ENCODE results near the gene PNKP.

Gene PNKP

GRCh38 chr19:49812997-49813861 lies 54.1 kb downstream of the PNKP start, which contains the start of gene FUZ (continued):
- TF ChIP-seq KLF17 (tag by site-specific recombination; IDR thresholded peaks at IDR 0.05) (no peak), BCL6B (tag by site-specific recombination; IDR thresholded peaks at IDR 0.05) (no peak), ZNF768 (tag by site-specific recombination; IDR thresholded peaks at IDR 0.05) (no peak), ZNF2 (tag by site-specific recombination; IDR thresholded peaks at IDR 0.05) (peak; percentile 72; the same call in 1 of the 2 replicates), RBAK (tag by site-specific recombination; IDR thresholded peaks at IDR 0.05) (no peak), ZBTB49 (tag by site-specific recombination; IDR thresholded peaks at IDR 0.05; ENCODE audit: low read depth) (no peak), ZNF571 (tag by site-specific recombination; IDR thresholded peaks at IDR 0.05) (no peak), ZNF645 (tag by site-specific recombination; IDR thresholded peaks at IDR 0.05) (no peak), HIC1 (tag by site-specific recombination; IDR thresholded peaks at IDR 0.05) (no peak), ZNF221 (tag by site-specific recombination; IDR thresholded peaks at IDR 0.05; ENCODE audit: borderline replicate concordance) (no peak), SETDB1 (IDR thresholded peaks at IDR 0.05; ENCODE audit: insufficient read length, low read length) (no peak), MEIS1 (CRISPR knock-in tag; IDR thresholded peaks at IDR 0.05; ENCODE audit: borderline replicate concordance) (no peak), ZNF169 (tag by site-specific recombination; IDR thresholded peaks at IDR 0.05) (no peak), ZNF639 (tag by site-specific recombination; IDR thresholded peaks at IDR 0.05) (no peak), ZNF777 (tag by site-specific recombination; IDR thresholded peaks at IDR 0.05; ENCODE audit: borderline replicate concordance) (no peak), ZNF426 (tag by site-specific recombination; IDR thresholded peaks at IDR 0.05) (no peak), ZBTB6 (tag by site-specific recombination; IDR thresholded peaks at IDR 0.05) (0 out of 2 replicates have a peak, but pooled peaks have one; percentile 10), OVOL3 (tag by site-specific recombination; IDR thresholded peaks at IDR 0.05) (no peak), SCRT1 (tag by site-specific recombination; IDR thresholded peaks at IDR 0.05; ENCODE audit: borderline replicate concordance) (no peak), HOXD13 (CRISPR knock-in tag; IDR thresholded peaks at IDR 0.05; ENCODE audit: borderline replicate concordance) (no peak), ZNF529 (tag by site-specific recombination; IDR thresholded peaks at IDR 0.05; ENCODE audit: insufficient replicate concordance) (no peak), ZNF239 (tag by site-specific recombination; IDR thresholded peaks at IDR 0.05) (no peak), PBX3 (CRISPR knock-in tag; IDR thresholded peaks at IDR 0.05) (no peak), ZXDB (tag by site-specific recombination; IDR thresholded peaks at IDR 0.05) (peak; percentile 79), KLF7 (tag by site-specific recombination; IDR thresholded peaks at IDR 0.05; ENCODE audit: borderline replicate concordance) (no peak), ZNF624 (tag by site-specific recombination; IDR thresholded peaks at IDR 0.05) (no peak), YY2 (tag by site-specific recombination; IDR thresholded peaks at IDR 0.05) (peak; percentile 79)

Data from HEK293 (cell line).